Endothelial cell of umbilical vein (primary cell): ENCODE results near the gene C19orf33.

Experiments
- CTCF ChIP-seq, 2 donors: IDR thresholded peaks; 1 replicate in 1 of 2; 2 replicates in 1 of 2; pipeline ENCODE4 v1.5.1; 2011; ENCODE audit warnings: low read length in 2 of 2, mild to moderate bottlenecking in 2 of 2, moderate library complexity in 2 of 2, control low read depth in 1 of 2, inconsistent platforms in 1 of 2, low read depth in 1 of 2; ENCODE audit not compliant: insufficient read depth in 1 of 2; ENCODE audit errors: extremely low read depth in 1 of 2
- EZH2 ChIP-seq: IDR thresholded peaks from 2 replicates; pipeline ENCODE4 v1.6.1; 2012; ENCODE audit warnings: borderline replicate concordance, low read depth, mild to moderate bottlenecking, moderate library complexity, low read length, inconsistent platforms; ENCODE audit not compliant: severe bottlenecking
- FOS ChIP-seq: IDR thresholded peaks from 2 replicates; pipeline ENCODE4 v1.6.1; 2011; ENCODE audit warnings: mild to moderate bottlenecking, low read length, moderate library complexity, borderline replicate concordance; ENCODE audit not compliant: insufficient read depth
- GATA2 ChIP-seq: IDR thresholded peaks from 2 replicates; pipeline ENCODE4 v1.7.0; 2011; ENCODE audit warnings: low read depth, mild to moderate bottlenecking, moderate library complexity, mixed read lengths, low read length; ENCODE audit not compliant: insufficient read length, insufficient read depth
- JUN ChIP-seq: IDR thresholded peaks from 2 replicates; pipeline ENCODE4 v1.6.1; 2011; ENCODE audit warnings: borderline replicate concordance, low read depth; ENCODE audit not compliant: insufficient read length, insufficient read depth
- MYC ChIP-seq: IDR thresholded peaks from one replicate; pipeline ENCODE4 v1.6.1; 2011; ENCODE audit warnings: mild to moderate bottlenecking, low read depth, low read length
- POLR2A ChIP-seq: IDR thresholded peaks from 2 replicates; pipeline ENCODE4 v1.6.1; 2012; ENCODE audit warnings: low read depth, mild to moderate bottlenecking, control low read depth, low read length
- POLR2AphosphoS5 ChIP-seq: IDR thresholded peaks from 2 replicates; pipeline ENCODE4 v1.6.1; 2012; ENCODE audit warnings: low read depth, mild to moderate bottlenecking, control low read depth, low read length, moderate library complexity; ENCODE audit not compliant: insufficient read depth
- TF ChIP-seq, protein P1 (sequence below): IDR thresholded peaks from 2 replicates; pipeline ENCODE4 v1.6.1; 2011; ENCODE audit not compliant: insufficient read depth, insufficient read length

DNA sequence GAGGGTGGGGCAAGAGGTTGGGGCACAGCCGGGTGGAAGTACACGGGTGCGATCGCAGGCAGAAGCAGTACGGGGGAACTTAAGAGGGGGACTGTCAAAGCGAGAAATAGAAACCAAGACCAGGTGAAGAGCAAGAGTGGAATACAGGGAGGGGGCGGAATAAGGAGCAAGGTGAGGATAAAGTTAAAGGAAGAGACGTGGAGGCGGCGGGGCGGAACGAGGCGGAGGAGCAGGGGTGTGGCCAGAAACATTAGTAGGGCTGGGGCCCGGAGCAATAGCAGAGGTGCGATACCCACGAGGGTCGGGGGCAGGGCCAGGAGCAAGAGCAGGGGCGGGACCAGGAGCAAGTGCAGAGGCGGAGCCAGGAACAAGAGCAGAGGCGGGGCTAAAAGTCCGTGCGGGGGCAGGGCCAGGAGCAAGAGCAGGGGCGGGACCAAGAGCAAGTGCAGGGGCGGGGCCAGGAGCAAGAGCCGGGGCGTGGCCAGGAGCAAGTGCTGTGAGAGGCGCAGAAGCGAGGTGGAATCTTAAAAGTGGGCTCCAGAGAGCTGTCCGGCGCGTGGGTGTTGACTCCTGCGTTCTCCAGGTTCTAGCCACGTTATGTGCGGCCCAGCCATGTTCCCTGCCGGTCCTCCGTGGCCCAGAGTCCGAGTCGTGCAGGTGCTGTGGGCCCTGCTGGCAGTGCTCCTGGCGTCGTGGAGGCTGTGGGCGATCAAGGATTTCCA is 32.7 kb downstream of the C19orf33 start:
- TF ChIP-seq POLR2A (no peak), POLR2AphosphoS5 (no peak), CTCF (IDR thresholded peaks at IDR 0.05; ENCODE audit: extremely low read depth in 1 of 2, insufficient read depth in 1 of 2, low read depth in 1 of 2, low read length in 2 of 2) (no peak), EZH2 (no peak), GATA2 (no peak), MYC (no peak), JUN (no peak), FOS (no peak)
- TF ChIP-seq, protein P1, sequence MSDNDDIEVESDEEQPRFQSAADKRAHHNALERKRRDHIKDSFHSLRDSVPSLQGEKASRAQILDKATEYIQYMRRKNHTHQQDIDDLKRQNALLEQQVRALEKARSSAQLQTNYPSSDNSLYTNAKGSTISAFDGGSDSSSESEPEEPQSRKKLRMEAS, result peak; percentile 10
